K562 (cell line): ENCODE results near the gene MLLT1. TPM values are rescaled to one million over a fixed set of nuclear protein-coding genes. Genes with fewer than 3 reads are reported as not detected.
A peak's percentile ranks its signal among the peaks of the same experiment; 100 is the strongest.

Experiments
- ARID2 ChIP-seq: fragments of 450-650 bp; IDR thresholded peaks from 2 replicates; pipeline ENCODE4 v1.6.1; 2017; ENCODE audit warnings: antibody characterized with exemption, mild to moderate bottlenecking
- CBX2 ChIP-seq: fragments of 200-600 bp; sonication (generic); IDR thresholded peaks from one replicate; pipeline ENCODE4 v1.6.1; 2012; ENCODE audit warnings: mild to moderate bottlenecking, low read length, inconsistent platforms; ENCODE audit not compliant: insufficient read depth, poor library complexity, severe bottlenecking
- CC2D1A ChIP-seq: fragments of 450-650 bp; IDR thresholded peaks from 2 replicates; pipeline ENCODE4 v1.6.1; 2017; ENCODE audit warnings: mild to moderate bottlenecking
- DPF2 ChIP-seq: fragments of 450-650 bp; IDR thresholded peaks from 2 replicates; pipeline ENCODE4 v1.6.1; 2016
- ETV6 ChIP-seq, 3 experiments: fragments of 150-350 bp in 1 of 3; sonication (generic) in 1 of 3; formaldehyde crosslinking in 1 of 3; IDR thresholded peaks; 2 replicates each; pipeline versions ENCODE4 v1.6.1 to v1.8.0; 2014 to 2022; ENCODE audit warnings: borderline replicate concordance in 2 of 3, low read depth in 2 of 3, antibody characterized with exemption in 1 of 3, low read length in 1 of 3, mild to moderate bottlenecking in 1 of 3, missing genetic modification reagents in 1 of 3
- HEY1 ChIP-seq: fragments of 250-450 bp; sonication (Bioruptor Pico); IDR thresholded peaks from 2 replicates; pipeline ENCODE4 v1.5.0; 2020; ENCODE audit warnings: mild to moderate bottlenecking, moderate library complexity, borderline replicate concordance
- MAZ ChIP-seq, 2 experiments: fragments of 450-650 bp in 1 of 2; sonication (generic) in 1 of 2; formaldehyde crosslinking; IDR thresholded peaks in 1 of 2; conservative IDR thresholded peaks in 1 of 2; 2 replicates each; pipeline versions ENCODE4 v1.4.0 to v1.5.0; 2020; ENCODE audit warnings: mild to moderate bottlenecking in 1 of 2, missing genetic modification reagents in 1 of 2
- MED1 ChIP-seq: sonication (generic); formaldehyde crosslinking; IDR thresholded peaks from 2 replicates; pipeline ENCODE4 v1.8.1; 2023; ENCODE audit warnings: missing genetic modification reagents, borderline replicate concordance
- MTA3 ChIP-seq: fragments of 450-650 bp; formaldehyde crosslinking; IDR thresholded peaks from 2 replicates; pipeline ENCODE4 v1.6.1; 2017; ENCODE audit warnings: mild to moderate bottlenecking, borderline replicate concordance
- MXD1 ChIP-seq: fragments of 250-450 bp; sonication (Bioruptor Pico); IDR thresholded peaks from 2 replicates; pipeline ENCODE4 v1.8.0; 2021; ENCODE audit warnings: borderline replicate concordance, mild to moderate bottlenecking, moderate library complexity; ENCODE audit not compliant: poor library complexity, severe bottlenecking
- NRF1 ChIP-seq, 2 experiments: fragments of 450-650 bp; IDR thresholded peaks in 1 of 2; conservative IDR thresholded peaks in 1 of 2; 2 replicates each; pipeline ENCODE4 v1.6.1; 2014; ENCODE audit warnings: mild to moderate bottlenecking in 2 of 2
- POLR2AphosphoS2 ChIP-seq: IDR thresholded peaks from 2 replicates; pipeline ENCODE4 v1.6.1; 2012; ENCODE audit warnings: low read length, improper control_type of control experiment
- RBM22 ChIP-seq: fragments of 200-400 bp; formaldehyde crosslinking; IDR thresholded peaks from 2 replicates; pipeline ENCODE4 v1.6.1; 2018; ENCODE audit warnings: low read length, low read depth; ENCODE audit not compliant: poor library complexity, severe bottlenecking
- SMC3 ChIP-seq: conservative IDR thresholded peaks from 2 replicates; pipeline ENCODE4 v1.6.1; 2011; ENCODE audit warnings: low read depth, low read length, improper control_type of control experiment; ENCODE audit not compliant: insufficient read depth
- SRSF3 ChIP-seq: fragments of 200-400 bp; formaldehyde crosslinking; IDR thresholded peaks from 2 replicates; pipeline ENCODE4 v1.6.1; 2016; ENCODE audit warnings: mild to moderate bottlenecking, low read length, moderate library complexity; ENCODE audit not compliant: insufficient read depth
- STAG1 ChIP-seq: sonication (generic); formaldehyde crosslinking; IDR thresholded peaks from 2 replicates; pipeline ENCODE4 v1.5.0; 2020; ENCODE audit warnings: missing genetic modification reagents, borderline replicate concordance
- TFAM ChIP-seq: fragments of 250-450 bp; sonication (Bioruptor Pico); conservative IDR thresholded peaks from 2 replicates; pipeline ENCODE4 v1.5.0; 2021; ENCODE audit warnings: mild to moderate bottlenecking, moderate library complexity
- U2AF1 ChIP-seq: fragments of 200-400 bp; formaldehyde crosslinking; optimal IDR thresholded peaks from 2 replicates; pipeline ENCODE3; 2017; ENCODE audit warnings: mild to moderate bottlenecking, low read depth, low read length, moderate library complexity
- ZBTB33 ChIP-seq: sonication (generic); formaldehyde crosslinking; IDR thresholded peaks from 2 replicates; pipeline ENCODE4 v1.8.1; 2023; ENCODE audit warnings: mild to moderate bottlenecking, missing genetic modification reagents
- ZFP30 ChIP-seq: fragments of 250-450 bp; sonication (Bioruptor Pico); IDR thresholded peaks from 2 replicates; pipeline ENCODE4 v1.8.0; 2022; ENCODE audit warnings: moderate library complexity, mild to moderate bottlenecking, inconsistent platforms, borderline replicate concordance
- ZNF224 ChIP-seq: sonication (generic); formaldehyde crosslinking; IDR thresholded peaks from 2 replicates; pipeline ENCODE4 v1.8.0; 2022; ENCODE audit warnings: mild to moderate bottlenecking, missing genetic modification reagents
- ZNF77 ChIP-seq: fragments of 250-450 bp; sonication (Bioruptor Pico); IDR thresholded peaks from 2 replicates; pipeline ENCODE4 v1.5.0; 2020
- polyA plus RNA-seq, 8 experiments: library from polyadenylated mRNA; depleted of rRNA in 4 of 8; stranded (reverse) in 5 of 8; unstranded in 3 of 8; fragments of >200 nt; fragmentation: Nextera tagmentation in 2 of 8; fragmentation: Illumina TruSeq in 1 of 8; extraction: Ambion mirVana in 2 of 8; extraction: Trizol in 1 of 8; gene quantifications; 2 replicates each; pipeline versions ENCODE4 v1.2.1 to v1.2.3, GENCODE V29; 2011 to 2014; ENCODE audit warnings: inconsistent platforms in 1 of 8, missing spikeins in 1 of 8
- total RNA-seq, 7 experiments: library from RNA; depleted of rRNA in 6 of 7; stranded (reverse); fragments of >200 nt in 6 of 7; fragmentation: Illumina TruSeq in 2 of 7; extraction: Trizol in 2 of 7; gene quantifications; 2 replicates each; pipeline versions ENCODE4 v1.2.1 to v1.2.3, GENCODE V29; 2011 to 2021; ENCODE audit warnings: low replicate concordance in 1 of 7
- TF ChIP-seq, protein P1 (sequence below): fragments of 250-450 bp; sonication (Bioruptor Pico); IDR thresholded peaks from 2 replicates; pipeline ENCODE4 v1.8.0; 2021; ENCODE audit warnings: mild to moderate bottlenecking, moderate library complexity

Gene MLLT1
- total and polyA plus RNA-seq, 9 of the 15 experiments (the other 6 are each of a cell fraction or from before 2014, with no cell fraction given): 0.23 to 63.5 (median 15.4) TPM

GRCh38 chr19:6218491-6219146 lies 61.2 kb downstream of the MLLT1 start (continued):
- TF ChIP-seq SRSF3: no peak
- peak; percentile 76; the same call in 1 of the 2 replicates for TF ChIP-seq POLR2AphosphoS2
- peak; percentile 44; the same call in 1 of the 2 replicates for TF ChIP-seq MTA3
- TF ChIP-seq STAG1 (CRISPR knock-in tag): peak; percentile 64; the same call in 1 of the 2 replicates
- no peak for TF ChIP-seq ZNF77 (CRISPR knock-in tag)
- TF ChIP-seq HEY1 (CRISPR knock-in tag): no peak
- TF ChIP-seq NRF1 (conservative IDR thresholded peaks at IDR 0.05 in 1 of 2, IDR thresholded peaks at IDR 0.05 in 1 of 2): no peak
- TF ChIP-seq ZBTB33 (CRISPR knock-in tag): peak; percentile 55; the same call in 1 of the 2 replicates
- no peak for TF ChIP-seq ZFP30 (CRISPR knock-in tag)
- TF ChIP-seq TFAM (CRISPR knock-in tag): no peak
- no peak for TF ChIP-seq MED1 (CRISPR knock-in tag)
- peak; percentile 62 for TF ChIP-seq RBM22
- TF ChIP-seq ZNF224 (CRISPR knock-in tag): no peak
- TF ChIP-seq MXD1 (CRISPR knock-in tag): no peak
- no peak for TF ChIP-seq CBX2
- TF ChIP-seq, protein P1, sequence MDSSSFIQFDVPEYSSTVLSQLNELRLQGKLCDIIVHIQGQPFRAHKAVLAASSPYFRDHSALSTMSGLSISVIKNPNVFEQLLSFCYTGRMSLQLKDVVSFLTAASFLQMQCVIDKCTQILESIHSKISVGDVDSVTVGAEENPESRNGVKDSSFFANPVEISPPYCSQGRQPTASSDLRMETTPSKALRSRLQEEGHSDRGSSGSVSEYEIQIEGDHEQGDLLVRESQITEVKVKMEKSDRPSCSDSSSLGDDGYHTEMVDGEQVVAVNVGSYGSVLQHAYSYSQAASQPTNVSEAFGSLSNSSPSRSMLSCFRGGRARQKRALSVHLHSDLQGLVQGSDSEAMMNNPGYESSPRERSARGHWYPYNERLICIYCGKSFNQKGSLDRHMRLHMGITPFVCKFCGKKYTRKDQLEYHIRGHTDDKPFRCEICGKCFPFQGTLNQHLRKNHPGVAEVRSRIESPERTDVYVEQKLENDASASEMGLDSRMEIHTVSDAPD (CRISPR knock-in tag): no peak
- TF ChIP-seq ARID2: 0 out of 2 replicates have a peak, but pooled peaks have one; percentile 16
- TF ChIP-seq ETV6 (IDR thresholded peaks at IDR 0.05; ENCODE audit: borderline replicate concordance in 1 of 2, low read depth in 2 of 2, low read length in 1 of 2): no peak
- TF ChIP-seq ETV6 (CRISPR knock-in tag; IDR thresholded peaks at IDR 0.05; ENCODE audit: borderline replicate concordance): no peak
- 0 out of 2 replicates have a peak, but pooled peaks have one; percentile 38 for TF ChIP-seq CC2D1A
- TF ChIP-seq DPF2: no peak
- TF ChIP-seq MAZ (CRISPR knock-in tag; conservative IDR thresholded peaks at IDR 0.05 in 1 of 2, IDR thresholded peaks at IDR 0.05 in 1 of 2): peak; percentile 53 to 70; a peak in 3 of 4 replicates
- TF ChIP-seq U2AF1: no peak
- peak; percentile 83 for TF ChIP-seq SMC3
